HFF-Myc (cell line): ENCODE data around the gene TYR.

Experiments
- DNase-seq: peaks from one replicate; pipeline ENCODE4 v3.0.0-alpha.2; 2011; ENCODE audit warnings: low read depth; ENCODE audit errors: extremely low read depth
- H3K4me3 ChIP-seq: replicated peaks from 2 replicates; pipeline ENCODE4 v1.5.1; 2011; ENCODE audit warnings: low read depth, mild to moderate bottlenecking, control low read depth, low read length
- CTCF ChIP-seq: IDR thresholded peaks from 2 replicates; pipeline ENCODE4 v1.5.1; 2012; ENCODE audit warnings: mild to moderate bottlenecking, low read depth, low read length, control low read depth; ENCODE audit errors: missing control alignments

Gene TYR

GRCh38 chr11:89175796-89176195, 1.9 kb upstream of the TYR start:
- H3K4me3 ChIP-seq: no peak overlapping the region
- TF ChIP-seq CTCF: no peak
- no peak for DNase-seq

- TF ChIP-seq CTCF: no peak
- DNase-seq: no peak
- no peak overlapping the region for H3K4me3 ChIP-seq
Observed at GRCh38 chr11:89176938-89177337, 737 bp upstream of the TYR start.

- no peak for DNase-seq
- no peak for TF ChIP-seq CTCF
- H3K4me3 ChIP-seq: no peak overlapping the region
Observed at GRCh38 chr11:89181111-89181510, 3.4 kb downstream of the TYR start.

GRCh38 chr11:89182773-89183518, 5.3 kb downstream of the TYR start:
- H3K4me3 ChIP-seq: no peak overlapping the region
- DNase-seq: no peak
- TF ChIP-seq CTCF: no peak

GRCh38 chr11:89184021-89184420, 6.3 kb downstream of the TYR start:
- DNase-seq: no peak

GRCh38 chr11:89189776-89190175, 12.1 kb downstream of the TYR start:
- DNase-seq: no peak
- H3K4me3 ChIP-seq: no peak overlapping the region
- TF ChIP-seq CTCF: no peak

More at GRCh38 chr11:89184021-89184420, 6.3 kb downstream of the TYR start:
- H3K4me3 ChIP-seq: no peak overlapping the region
- TF ChIP-seq CTCF: no peak

GRCh38 chr11:89201138-89201537, 23.5 kb downstream of the TYR start:
- H3K4me3 ChIP-seq: no peak overlapping the region
- no peak for TF ChIP-seq CTCF
- no peak for DNase-seq
